BLaER1 treated with 17β-estradiol and CSF1 and Interleukin-3, amounts not matched to agents 10 nM and 100 nM (cell line): Measurements from ENCODE around the gene CABP7.

Experiments used
- H3K27ac ChIP-seq, 11 experiments: shearing (Covaris generic); formaldehyde crosslinking; 2 replicates each; pipeline ENCODE4 v1.8.1; 2022
- H3K27me3 ChIP-seq, 11 experiments: shearing (Covaris generic); formaldehyde crosslinking; 2 replicates each; pipeline ENCODE4 v1.8.1; 2022
- H3K36me3 ChIP-seq, 11 experiments: shearing (Covaris generic); formaldehyde crosslinking; 2 replicates each; pipeline ENCODE4 v1.8.1; 2022
- H3K4me1 ChIP-seq, 10 experiments: shearing (Covaris generic); formaldehyde crosslinking; 2 replicates each; pipeline ENCODE4 v1.8.1; 2022
- H3K4me2 ChIP-seq, 11 experiments: shearing (Covaris generic); formaldehyde crosslinking; 2 replicates each; pipeline ENCODE4 v1.8.1; 2022
- H3K4me3 ChIP-seq, 10 experiments: shearing (Covaris generic); formaldehyde crosslinking; 2 replicates each; pipeline ENCODE4 v1.8.1; 2022
- H3K9ac ChIP-seq, 11 experiments: shearing (Covaris generic); formaldehyde crosslinking; 2 replicates each; pipeline ENCODE4 v1.8.1; 2022
- H3K9me3 ChIP-seq, 11 experiments: shearing (Covaris generic); formaldehyde crosslinking; replicated peaks in 1 of 11; 2 replicates each; pipeline ENCODE4 v1.8.1; 2022
- H4K20me1 ChIP-seq, 11 experiments: shearing (Covaris generic); formaldehyde crosslinking; 2 replicates each; pipeline ENCODE4 v1.8.1; 2022
- Cebpa-rat ChIP-seq, 11 experiments: shearing (Covaris generic); IDR thresholded peaks; 2 replicates each; pipeline ENCODE4 v1.8.1; 2022

Gene CABP7

DNA sequence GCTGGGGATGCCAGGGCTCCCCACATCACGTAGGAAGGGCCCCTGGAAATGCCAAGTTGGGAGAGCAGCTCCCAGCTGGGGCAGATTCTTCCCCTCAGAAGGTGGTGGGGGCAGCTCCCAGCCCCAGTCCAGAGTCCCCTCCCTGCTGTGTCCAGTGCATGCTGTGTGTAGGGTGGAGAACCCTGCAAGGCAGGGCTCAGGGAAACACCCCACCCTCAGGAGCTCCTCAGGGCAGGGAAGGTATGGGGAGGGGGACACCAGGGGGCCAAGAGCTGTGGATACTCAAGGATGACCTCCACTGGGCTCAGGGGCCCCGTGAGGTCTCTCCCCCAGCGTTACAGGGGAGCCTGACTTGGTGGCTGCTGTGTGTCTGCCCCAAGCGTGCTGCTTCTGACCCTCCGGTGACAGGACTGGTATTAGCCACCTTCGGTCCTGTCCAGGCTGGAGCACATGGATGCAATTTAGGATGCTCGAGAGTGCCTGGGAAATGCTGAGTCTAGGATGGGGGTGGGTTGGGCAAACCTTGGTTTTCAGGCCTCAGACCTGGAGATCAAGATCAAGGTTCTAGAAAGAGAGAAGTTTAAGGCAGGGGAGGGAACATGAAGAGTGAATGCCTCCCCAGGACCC, 16.1 kb upstream of the CABP7 start:
- H3K27ac ChIP-seq = peak overlapping the region in 9 of 11 experiments; percentile 58 to 97 (median 90); a peak in 18 of 22 replicates

DNA sequence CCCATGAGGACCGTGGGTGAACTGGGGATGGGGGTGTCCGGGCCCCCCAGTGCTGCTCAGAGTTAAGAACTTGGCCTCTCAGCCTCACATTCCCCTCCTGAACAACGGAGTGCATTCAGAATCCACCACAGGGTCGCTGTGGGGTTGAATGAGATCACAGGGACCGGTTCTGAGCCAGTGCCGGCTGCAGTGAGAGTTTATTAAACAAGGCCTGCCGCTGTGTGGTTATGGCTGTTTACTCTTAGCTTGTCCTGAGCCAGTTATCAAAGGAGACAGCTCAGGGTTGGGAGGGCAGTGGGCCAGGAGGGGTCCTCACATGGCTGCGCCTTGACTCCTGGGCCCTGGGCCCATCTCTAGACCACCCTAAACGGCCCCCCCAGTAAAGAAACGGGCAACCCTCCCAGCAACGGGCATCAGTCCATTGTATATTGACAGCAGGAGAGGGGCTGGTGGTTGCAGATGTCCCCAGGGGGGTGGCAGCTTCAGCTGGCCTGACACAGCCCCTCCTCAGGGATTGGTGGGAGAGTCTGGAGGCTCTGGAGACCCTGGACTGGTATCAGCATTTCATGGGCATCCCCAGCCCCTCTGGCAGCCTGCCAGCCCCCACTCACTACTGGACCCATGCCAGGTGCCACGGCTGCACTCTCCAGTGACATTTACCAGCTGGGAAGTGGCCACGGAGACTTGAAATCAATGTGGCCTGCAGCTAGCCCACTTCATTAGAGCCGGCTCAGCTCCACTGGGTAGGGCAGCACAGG, 15.1 kb upstream of the CABP7 start:
- H3K9ac ChIP-seq = peak overlapping the region in 8 of 11 experiments; percentile 48 to 73 (median 62); a peak in 16 of 22 replicates
- TF ChIP-seq Cebpa-rat (IDR thresholded peaks at IDR 0.05) = no peak
- H3K4me3 ChIP-seq = peak overlapping the region in 1 of 10 experiments; percentile 13; a peak in 1 of 20 replicates
- no peaks in the 10 kb centered on the region for H3K36me3 ChIP-seq
- peaks cover 0 to 8% (median 0%) of the 10 kb centered on the region in 11 experiments; a peak in 1 of 22 replicates for H3K27me3 ChIP-seq
- H3K4me2 ChIP-seq = peak overlapping the region in 10 of 11 experiments; percentile 26 to 91 (median 80); a peak in 19 of 22 replicates
- peak overlapping the region in 8 of 11 experiments; percentile 59 to 79 (median 73); a peak in 16 of 22 replicates for H3K27ac ChIP-seq
- peaks cover 0 to 24% (median 0%) of the 10 kb centered on the region in 11 experiments; a peak in 2 of 22 replicates for H4K20me1 ChIP-seq
- peaks cover 39 to 79% (median 76%) of the 10 kb centered on the region in 10 experiments for H3K4me1 ChIP-seq
- no peaks in the 10 kb centered on the region for H3K9me3 ChIP-seq

More for the DNA sequence above, 16.1 kb upstream of the CABP7 start:
- Histone ChIP-seq H3K4me1 (peaks cover 39 to 89% (median 87%) of the 10 kb centered on the region in 10 experiments), H3K36me3 (no peaks in the 10 kb centered on the region), H3K4me2 (peak overlapping the region; percentile 81 to 100 (median 96)), H3K4me3 (peak overlapping the region in 8 of 10 experiments; percentile 34 to 51 (median 44); a peak in 13 of 20 replicates), H4K20me1 (peaks cover 0 to 24% (median 0%) of the 10 kb centered on the region in 11 experiments; a peak in 2 of 22 replicates), H3K27me3 (peaks cover 0 to 8% (median 0%) of the 10 kb centered on the region in 11 experiments; a peak in 1 of 22 replicates), H3K9me3 (no peaks in the 10 kb centered on the region), H3K9ac (peak overlapping the region in 9 of 11 experiments; percentile 46 to 85 (median 77); a peak in 18 of 22 replicates)
- no peak for TF ChIP-seq Cebpa-rat (IDR thresholded peaks at IDR 0.05)

DNA sequence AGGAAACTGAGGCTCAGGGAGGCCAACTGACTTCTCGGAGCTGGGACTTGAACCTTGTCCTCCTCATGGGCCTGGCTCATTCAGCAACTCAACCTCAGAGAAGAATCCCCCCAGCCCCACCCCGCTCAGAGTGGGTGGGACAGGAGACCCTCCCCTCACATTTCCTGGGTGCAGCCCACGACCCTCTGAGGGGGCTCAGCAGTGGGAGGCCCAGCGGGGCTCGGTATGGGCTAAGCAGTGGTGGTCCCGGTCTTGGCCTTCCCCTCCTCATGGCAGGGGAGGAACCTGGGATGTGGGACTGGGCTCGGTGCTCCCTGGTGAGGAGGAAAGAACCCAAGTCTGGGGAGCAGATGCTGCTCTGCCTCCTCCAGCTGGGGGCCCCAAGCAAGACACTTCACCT, 14.2 kb upstream of the CABP7 start:
- H3K4me3 ChIP-seq = no peak overlapping the region
- 0 out of 22 replicates have a peak, but pooled peaks cover 0 to 8% (median 0%) of the 10 kb centered on the region in 11 experiments for H3K27me3 ChIP-seq
- peak overlapping the region in 5 of 11 experiments; percentile 59 to 79 (median 75); a peak in 5 of 22 replicates for H3K27ac ChIP-seq
- H3K4me1 ChIP-seq = peaks cover 33 to 70% (median 67%) of the 10 kb centered on the region in 10 experiments
- peak overlapping the region in 9 of 11 experiments; percentile 58 to 91 (median 81); a peak in 18 of 22 replicates for H3K4me2 ChIP-seq
- peaks cover 0 to 20% (median 0%) of the 10 kb centered on the region in 11 experiments; a peak in 3 of 22 replicates for H4K20me1 ChIP-seq
- H3K9me3 ChIP-seq = no peaks in the 10 kb centered on the region
- TF ChIP-seq Cebpa-rat (IDR thresholded peaks at IDR 0.05) = no peak
- H3K9ac ChIP-seq = peak overlapping the region in 1 of 11 experiments; percentile 73; a peak in 1 of 22 replicates
- no peaks in the 10 kb centered on the region for H3K36me3 ChIP-seq

DNA sequence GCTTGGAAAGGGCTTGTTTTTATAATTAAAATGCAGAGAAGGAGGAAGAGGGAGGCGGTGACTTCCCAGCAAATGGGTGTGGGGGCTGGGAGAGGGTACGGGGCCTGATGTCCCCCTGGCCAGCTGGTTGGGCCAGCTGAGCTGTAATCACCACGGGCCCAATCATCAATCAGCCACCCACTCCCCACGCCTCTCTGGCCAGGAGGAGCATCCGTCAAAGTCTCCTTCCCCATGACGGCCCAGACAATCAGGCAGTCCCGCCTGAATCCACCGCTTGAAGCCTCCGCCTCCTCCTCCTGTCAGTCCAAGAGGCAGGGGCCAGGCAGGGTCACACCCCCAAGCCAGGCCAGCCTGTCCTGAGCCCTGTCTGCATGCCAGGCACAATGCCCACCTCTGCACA, 13.3 kb upstream of the CABP7 start:
- peak overlapping the region in 9 of 11 experiments; percentile 58 to 91 (median 81); a peak in 17 of 22 replicates for H3K4me2 ChIP-seq
- no peak for TF ChIP-seq Cebpa-rat (IDR thresholded peaks at IDR 0.05)
- peaks cover 25 to 61% (median 59%) of the 10 kb centered on the region in 10 experiments for H3K4me1 ChIP-seq
- H4K20me1 ChIP-seq = peaks cover 0 to 11% (median 0%) of the 10 kb centered on the region in 11 experiments; a peak in 2 of 22 replicates
- 0 out of 22 replicates have a peak overlapping the region, but pooled peaks of 1 of the 11 experiments have one; percentile 0 for H3K9ac ChIP-seq
- H3K27me3 ChIP-seq = 0 out of 22 replicates have a peak, but pooled peaks cover 0 to 8% (median 0%) of the 10 kb centered on the region in 11 experiments
- H3K9me3 ChIP-seq = no peaks in the 10 kb centered on the region
- no peak overlapping the region for H3K27ac ChIP-seq
- H3K4me3 ChIP-seq = no peak overlapping the region
- H3K36me3 ChIP-seq = no peaks in the 10 kb centered on the region

DNA sequence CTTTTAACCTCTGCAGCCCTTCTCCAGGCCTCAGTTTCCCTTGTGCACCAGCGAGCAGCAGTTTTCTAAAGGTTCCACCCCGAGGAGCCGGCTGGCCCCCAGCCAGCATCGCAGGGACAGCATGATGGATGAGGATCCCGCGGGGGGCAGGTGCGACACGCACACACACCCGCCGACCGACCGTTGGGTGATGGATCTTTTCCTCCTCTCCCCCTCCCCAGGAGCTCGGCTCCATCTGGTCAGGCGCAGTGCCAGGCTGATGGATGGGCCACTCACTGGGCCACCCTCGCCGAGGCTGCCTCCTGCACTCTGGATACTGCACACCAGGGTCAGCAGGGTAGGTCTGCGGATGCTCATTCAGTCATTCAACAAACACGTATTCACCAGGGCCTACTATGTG, 12.8 kb upstream of the CABP7 start:
- Histone ChIP-seq H3K4me3 (no peak overlapping the region), H3K36me3 (no peaks in the 10 kb centered on the region), H3K9me3 (no peaks in the 10 kb centered on the region), H3K27ac (no peak overlapping the region), H3K27me3 (0 out of 22 replicates have a peak, but pooled peaks cover 0 to 8% (median 0%) of the 10 kb centered on the region in 11 experiments), H3K9ac (0 out of 22 replicates have a peak overlapping the region, but pooled peaks of 1 of the 11 experiments have one; percentile 0), H4K20me1 (peaks cover 0 to 6% (median 0%) of the 10 kb centered on the region in 11 experiments; a peak in 2 of 22 replicates), H3K4me1 (peaks cover 20 to 56% (median 53%) of the 10 kb centered on the region in 10 experiments), H3K4me2 (peak overlapping the region in 9 of 11 experiments; percentile 58 to 91 (median 81); a peak in 17 of 22 replicates)
- TF ChIP-seq Cebpa-rat (IDR thresholded peaks at IDR 0.05) = no peak

DNA sequence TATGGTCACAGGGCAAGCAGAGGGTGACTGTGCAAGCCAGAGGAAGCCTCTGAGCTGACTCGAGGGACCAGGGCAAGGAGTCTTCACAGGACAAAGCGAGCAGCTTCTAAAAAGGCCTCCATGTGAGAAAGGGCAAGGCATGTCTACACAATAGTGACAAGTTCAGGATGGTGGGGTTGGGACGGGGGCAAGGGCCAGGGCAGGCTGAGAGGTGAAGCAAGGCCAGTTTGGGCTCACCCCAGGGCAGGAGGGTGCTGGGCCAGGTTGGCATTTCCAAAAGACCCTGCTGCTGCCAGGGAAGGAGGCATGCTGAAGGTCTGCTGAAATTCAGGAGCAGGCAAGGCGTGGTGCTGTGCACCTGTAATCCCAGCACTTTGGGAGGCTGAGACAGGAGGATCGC, 12.3 kb upstream of the CABP7 start:
- Histone ChIP-seq H3K4me1 (peaks cover 15 to 51% (median 49%) of the 10 kb centered on the region in 10 experiments), H3K9me3 (no peaks in the 10 kb centered on the region), H3K4me2 (peak overlapping the region in 7 of 11 experiments; percentile 67 to 91 (median 84); a peak in 13 of 22 replicates), H3K27me3 (0 out of 22 replicates have a peak, but pooled peaks cover 0 to 8% (median 0%) of the 10 kb centered on the region in 11 experiments), H3K9ac (no peak overlapping the region), H4K20me1 (peaks cover 0 to 8% (median 0%) of the 10 kb centered on the region in 11 experiments; a peak in 2 of 22 replicates), H3K36me3 (no peaks in the 10 kb centered on the region), H3K27ac (no peak overlapping the region), H3K4me3 (no peak overlapping the region)
- TF ChIP-seq Cebpa-rat (IDR thresholded peaks at IDR 0.05) = no peak

DNA sequence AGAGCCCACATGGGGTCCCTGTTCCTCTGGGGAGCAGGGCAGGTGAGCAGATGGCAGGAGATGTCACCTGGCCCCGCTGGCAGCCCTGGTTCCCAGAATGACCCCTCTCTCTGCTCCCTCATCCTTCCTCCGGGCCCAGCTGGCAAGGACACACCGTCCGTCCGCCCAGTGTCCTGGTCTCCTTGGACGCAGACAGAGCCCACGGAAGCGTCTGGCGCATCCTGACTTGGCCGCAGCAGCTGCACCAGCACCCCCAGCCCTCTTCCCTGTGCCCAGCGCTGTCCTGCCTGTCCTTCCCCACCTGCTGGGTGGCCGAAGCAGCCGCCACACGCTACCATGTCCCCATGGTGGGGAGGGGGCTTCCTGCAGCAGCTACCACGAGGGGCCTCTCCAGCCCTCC, 9.6 kb upstream of the CABP7 start:
- Histone ChIP-seq H3K4me1 (peaks cover 0 to 30% (median 25%) of the 10 kb centered on the region in 10 experiments; a peak in 17 of 20 replicates), H3K27ac (no peak overlapping the region), H3K27me3 (peaks cover 0 to 16% (median 7%) of the 10 kb centered on the region in 11 experiments; a peak in 12 of 22 replicates), H3K4me2 (no peak overlapping the region), H3K36me3 (no peaks in the 10 kb centered on the region), H3K9me3 (no peaks in the 10 kb centered on the region), H4K20me1 (peaks cover 0 to 25% (median 0%) of the 10 kb centered on the region in 11 experiments; a peak in 3 of 22 replicates), H3K9ac (no peak overlapping the region), H3K4me3 (no peak overlapping the region)
- TF ChIP-seq Cebpa-rat (IDR thresholded peaks at IDR 0.05) = no peak

DNA sequence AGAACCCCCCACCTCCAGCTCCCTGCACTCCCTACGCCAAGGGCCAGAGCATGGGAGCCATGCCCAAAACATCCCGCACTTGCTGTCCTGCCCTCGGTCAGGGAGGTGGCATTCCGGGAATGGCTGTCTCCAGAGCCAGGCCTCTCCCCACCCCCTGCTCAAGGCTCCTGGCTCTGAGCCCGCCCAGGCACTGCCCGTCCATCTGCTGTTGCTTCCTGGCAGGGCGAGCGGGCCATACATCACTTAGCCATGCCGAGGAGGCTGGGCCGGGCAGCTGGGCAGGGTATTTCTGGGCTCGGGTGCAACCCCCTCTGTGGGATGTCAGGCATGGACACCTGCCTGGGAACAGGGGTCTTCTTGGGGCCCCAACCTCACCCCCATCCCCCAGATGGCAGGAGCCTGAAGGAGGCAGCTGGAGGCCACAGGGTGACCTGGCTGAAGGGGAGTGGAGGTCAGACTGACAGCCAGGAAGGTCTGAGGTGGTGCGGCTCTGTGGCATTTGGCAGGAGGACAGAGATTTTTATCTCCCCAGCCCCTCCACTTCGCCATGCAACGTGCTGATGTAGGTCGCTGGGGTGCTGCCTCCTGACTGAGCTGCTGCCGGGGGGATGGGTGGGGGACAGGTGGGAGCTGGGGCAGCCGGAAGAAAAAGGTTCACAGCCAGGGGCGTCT, 8.7 kb upstream of the CABP7 start:
- Histone ChIP-seq H3K4me1 (peaks cover 0 to 25% (median 16%) of the 10 kb centered on the region in 10 experiments; a peak in 16 of 20 replicates), H4K20me1 (peaks cover 0 to 34% (median 0%) of the 10 kb centered on the region in 11 experiments; a peak in 4 of 22 replicates), H3K27ac (no peak overlapping the region), H3K4me2 (no peak overlapping the region), H3K4me3 (no peak overlapping the region), H3K9me3 (no peaks in the 10 kb centered on the region), H3K36me3 (no peaks in the 10 kb centered on the region), H3K27me3 (peaks cover 3 to 24% (median 11%) of the 10 kb centered on the region in 11 experiments; a peak in 16 of 22 replicates), H3K9ac (no peak overlapping the region)
- TF ChIP-seq Cebpa-rat (IDR thresholded peaks at IDR 0.05) = no peak
